HEK293T (cell line): ENCODE measurements around the gene GPS1.

Source experiments
- CTCF ChIA-PET: fragments of 350-600 bp; formaldehyde crosslinking; extraction: SDS; loops from one replicate; lab custom pipeline; 2021; ENCODE audit warnings: antibody characterized with exemption, inconsistent platforms; lab: Yijun Ruan, JAX
- POLR2A ChIA-PET: fragments of 350-600 bp; formaldehyde crosslinking; extraction: SDS; loops from one replicate; lab custom pipeline; 2020; ENCODE audit warnings: antibody characterized with exemption, inconsistent platforms; lab: Yijun Ruan, JAX
- DNase-seq: peaks from one replicate; pipeline ENCODE4 v3.0.0; 2012; ENCODE audit warnings: mixed read lengths; ENCODE audit errors: extremely low spot score
- ARNT ChIP-seq: fragments of 450-650 bp; IDR thresholded peaks from 2 replicates; pipeline ENCODE4 v1.6.1; 2017; ENCODE audit warnings: mild to moderate bottlenecking
- BHLHE40 ChIP-seq: fragments of 450-650 bp; IDR thresholded peaks from 2 replicates; pipeline ENCODE4 v1.6.1; 2016; ENCODE audit warnings: mild to moderate bottlenecking, moderate library complexity, borderline replicate concordance
- CTBP1 ChIP-seq: fragments of 450-650 bp; IDR thresholded peaks from 2 replicates; pipeline ENCODE4 v1.6.1; 2016; ENCODE audit warnings: borderline replicate concordance
- ELF4 ChIP-seq: fragments of 450-650 bp; IDR thresholded peaks from 2 replicates; pipeline ENCODE4 v1.6.1; 2017; ENCODE audit warnings: antibody characterized with exemption
- FOXA1 ChIP-seq: fragments of 450-650 bp; IDR thresholded peaks from 2 replicates; pipeline ENCODE4 v1.6.1; 2016; ENCODE audit warnings: mild to moderate bottlenecking
- FOXK2 ChIP-seq: fragments of 450-650 bp; IDR thresholded peaks from 2 replicates; pipeline ENCODE4 v1.6.1; 2016; ENCODE audit warnings: mild to moderate bottlenecking
- FOXM1 ChIP-seq: fragments of 450-650 bp; IDR thresholded peaks from 2 replicates; pipeline ENCODE4 v1.6.1; 2017; ENCODE audit warnings: mild to moderate bottlenecking, borderline replicate concordance
- HDGF ChIP-seq: fragments of 450-650 bp; IDR thresholded peaks from 2 replicates; pipeline ENCODE4 v1.6.1; 2017; ENCODE audit warnings: antibody characterized with exemption, borderline replicate concordance
- L3MBTL2 ChIP-seq: fragments of 450-650 bp; conservative IDR thresholded peaks from 2 replicates; pipeline ENCODE4 v1.6.1; 2016; ENCODE audit warnings: mild to moderate bottlenecking
- LEF1 ChIP-seq: fragments of 450-650 bp; IDR thresholded peaks from 2 replicates; pipeline ENCODE4 v1.6.1; 2017; ENCODE audit warnings: mild to moderate bottlenecking, borderline replicate concordance
- NFRKB ChIP-seq: fragments of 450-650 bp; IDR thresholded peaks from 2 replicates; pipeline ENCODE4 v1.6.1; 2016; ENCODE audit warnings: mild to moderate bottlenecking, moderate library complexity
- PKNOX1 ChIP-seq: fragments of 450-650 bp; IDR thresholded peaks from 2 replicates; pipeline ENCODE4 v1.6.1; 2016
- SP1 ChIP-seq: fragments of 450-650 bp; IDR thresholded peaks from 2 replicates; pipeline ENCODE4 v1.6.1; 2017
- SUZ12 ChIP-seq: fragments of 450-650 bp; IDR thresholded peaks from 2 replicates; pipeline ENCODE4 v1.6.1; 2016; ENCODE audit warnings: mild to moderate bottlenecking
- TARDBP ChIP-seq: fragments of 450-650 bp; IDR thresholded peaks from 2 replicates; pipeline ENCODE4 v1.6.1; 2016
- ZNF384 ChIP-seq: fragments of 450-650 bp; IDR thresholded peaks from 2 replicates; pipeline ENCODE4 v1.6.1; 2016

GPS1 gene

GRCh38 chr17:82025401-82026107 is 26.1 kb upstream of the GPS1 start:
- DNase-seq = no peak
- no peak for TF ChIP-seq FOXK2
- no peak for TF ChIP-seq PKNOX1
- no peak for TF ChIP-seq L3MBTL2
- no peak for TF ChIP-seq TARDBP
- no peak for TF ChIP-seq ARNT
- no peak for TF ChIP-seq ZNF384
- TF ChIP-seq CTBP1 = no peak
- TF ChIP-seq NFRKB = no peak
- TF ChIP-seq FOXM1 = no peak
- no peak for TF ChIP-seq SP1
- TF ChIP-seq SUZ12 = no peak
- TF ChIP-seq ELF4 = no peak
- CTCF ChIA-PET = interaction anchor here (1.2 kb wide), 1 partner anchor 12 kb away, joined by 3 read pairs; the partner anchor contains the start of gene DCXR
- POLR2A ChIA-PET = interaction anchor here (1.0 to 1.2 kb wide), 2 partner anchors 12 to 154 kb away, joined by 3 to 4 read pairs; partner anchors contain the start of gene DCXR

- ChIA-PET POLR2A (interaction anchor here (0.9 to 1.3 kb wide), 2 partner anchors 68 to 264 kb away, joined by 3 read pairs; no protein-coding TSS in a partner anchor), CTCF (interaction anchor here (0.8 kb wide), 1 partner anchor 126 kb away, joined by 3 read pairs; no protein-coding TSS in a partner anchor)
- no peak for DNase-seq
- TF ChIP-seq ZNF384 = no peak
- no peak for TF ChIP-seq ARNT
- no peak for TF ChIP-seq NFRKB
- TF ChIP-seq SP1 = no peak
- TF ChIP-seq L3MBTL2 = no peak
Observed at GRCh38 chr17:82028246-82028645, 23.5 kb upstream of the GPS1 start.

GRCh38 chr17:82028966-82029365 is 22.7 kb upstream of the GPS1 start:
- ChIA-PET CTCF (interaction anchor here (1.2 to 2.2 kb wide), 2 partner anchors 77 to 126 kb away, joined by 4 to 13 read pairs; no protein-coding TSS in a partner anchor), POLR2A (interaction anchor here (0.7 to 1.9 kb wide), 6 partner anchors 9 to 263 kb away, joined by 3 to 13 read pairs (median 3); partner anchors contain the start of genes DCXR and DUS1L)

GRCh38 chr17:82029391-82029790 is 22.3 kb upstream of the GPS1 start:
- ChIA-PET CTCF (interaction anchor here (1.2 to 2.2 kb wide), 2 partner anchors 77 to 125 kb away, joined by 4 to 13 read pairs; no protein-coding TSS in a partner anchor), POLR2A (interaction anchor here (0.7 to 1.9 kb wide), 6 partner anchors 8 to 69 kb away, joined by 3 to 13 read pairs (median 3); partner anchors contain the start of genes DCXR and DUS1L)
- TF ChIP-seq ELF4 (no peak), BHLHE40 (no peak), SUZ12 (no peak), NFRKB (no peak), PKNOX1 (no peak)
- no peak for DNase-seq

More at GRCh38 chr17:82028966-82029365, 22.7 kb upstream of the GPS1 start:
- TF ChIP-seq ZNF384 (no peak), TARDBP (no peak), SUZ12 (no peak), ARNT (no peak), HDGF (no peak), CTBP1 (no peak), FOXA1 (no peak), ELF4 (no peak), BHLHE40 (no peak), LEF1 (no peak), FOXK2 (no peak), PKNOX1 (no peak), SP1 (no peak), NFRKB (no peak), FOXM1 (no peak), L3MBTL2 (no peak)
- DNase-seq = no peak

- TF ChIP-seq FOXK2 (no peak), LEF1 (no peak), NFRKB (no peak), SUZ12 (no peak), FOXA1 (no peak), ELF4 (no peak), ARNT (no peak), BHLHE40 (no peak), HDGF (no peak)
- POLR2A ChIA-PET = interaction anchor here (0.7 to 3.8 kb wide), 10 partner anchors 7 to 125 kb away, joined by 3 to 34 read pairs (median 3); partner anchors contain the start of genes DCXR, DUS1L and FASN
- CTCF ChIA-PET = interaction anchor here (0.6 to 2.2 kb wide), 10 partner anchors 9 to 124 kb away, joined by 3 to 13 read pairs (median 4); no protein-coding TSS in a partner anchor
- no peak for DNase-seq
Observed at GRCh38 chr17:82029990-82030469, 21.7 kb upstream of the GPS1 start.
